ENCODE data around the gene SPOCK3.

DNA sequence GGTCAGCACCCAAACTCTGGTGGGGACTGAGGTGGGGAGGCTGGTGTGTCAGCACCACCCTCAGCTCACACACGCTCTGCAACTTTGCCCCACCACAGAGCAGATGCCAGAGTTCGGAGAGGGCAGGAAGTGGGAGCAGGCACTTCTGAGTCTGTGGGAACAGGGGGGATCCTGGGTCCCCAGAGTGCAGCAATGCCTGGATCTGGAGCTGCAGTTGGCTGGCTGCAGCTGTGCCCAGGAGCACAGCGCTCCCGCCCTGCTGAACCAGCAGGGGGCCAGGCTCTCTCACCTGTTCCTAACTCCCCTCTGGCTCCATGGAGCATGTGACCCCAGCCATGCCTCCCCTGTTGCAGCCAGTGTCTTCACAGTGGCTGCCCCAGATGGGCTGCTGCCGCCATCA is 252.4 kb downstream of the SPOCK3 start:
- no peak for TF ChIP-seq CTCF (conservative IDR thresholded peaks at IDR 0.05; ENCODE audit: low read depth, low read length)
- no peak for TF ChIP-seq EZH2 (IDR thresholded peaks at IDR 0.05; ENCODE audit: borderline replicate concordance, low read depth, low read length, poor library complexity, severe bottlenecking)
